Left lung (tissue), 10 donors: ENCODE data around the gene DLAT. TPM values are rescaled to one million over a fixed set of nuclear protein-coding genes. Genes with fewer than 3 reads are reported as not detected.
A peak's percentile ranks its signal among the peaks of the same experiment; 100 is the strongest.

Source experiments
- ATAC-seq: fragments of 200-7000 bp; cut with Tn5 transposase; one replicate; pipeline ENCODE4 v1.9.1; 2020; ENCODE audit warnings: moderate library complexity
- DNase-seq, 4 donors: peaks; one replicate each; pipeline ENCODE4 v3.0.0-alpha.2; 2013 to 2020
- H3K27ac ChIP-seq, 2 donors: fragments of 200-600 bp; sonication (generic) in 1 of 2; one replicate each; pipeline versions ENCODE4 v1.5.0 to v1.8.0; 2020 to 2021
- H3K27me3 ChIP-seq, 2 donors: fragments of 200-600 bp; sonication (generic) in 1 of 2; one replicate each; pipeline versions ENCODE4 v1.5.0 to v1.8.0; 2020 to 2021
- H3K36me3 ChIP-seq, 2 donors: fragments of 200-600 bp; sonication (generic) in 1 of 2; one replicate each; pipeline versions ENCODE4 v1.5.0 to v1.8.0; 2020 to 2021
- H3K4me1 ChIP-seq, 2 donors: fragments of 200-600 bp; one replicate each; pipeline ENCODE4 v1.8.0; 2021
- H3K4me3 ChIP-seq, 2 donors: fragments of 200-600 bp; sonication (generic) in 1 of 2; one replicate each; pipeline versions ENCODE4 v1.5.0 to v1.8.0; 2020 to 2021; ENCODE audit warnings: mild to moderate bottlenecking in 1 of 2
- H3K9me3 ChIP-seq, 2 donors: fragments of 200-600 bp; sonication (generic) in 1 of 2; one replicate each; pipeline versions ENCODE4 v1.5.0 to v1.8.0; 2020 to 2021
- CTCF ChIP-seq, 2 donors: fragments of 200-600 bp; sonication (generic) in 1 of 2; IDR thresholded peaks; one replicate each; pipeline versions ENCODE4 v1.5.0 to v1.8.0; 2021; ENCODE audit warnings: antibody characterized with exemption in 2 of 2
- intact Hi-C, 2 donors: fragments of 100-400 bp; cut with DNase I; formaldehyde crosslinking; loops; one replicate each; pipeline versions ENCODE4 v1.11.2 to v1.14.2; 2022
- polyA plus RNA-seq, 6 donors: library from polyadenylated mRNA; unstranded; fragments of 120-200 nt; gene quantifications; one replicate each; pipeline ENCODE4 v1.2.1, GENCODE V29; 2013; ENCODE audit not compliant: insufficient read length in 6 of 6
- total RNA-seq, 2 donors: library from RNA; stranded (reverse); fragmentation: NEBNext Ultra II Directional; extraction: Animal tissue kit (Norgen Biotek cat#: 25700); gene quantifications; one replicate each; pipeline ENCODE4 v1.2.1, GENCODE V29; 2021
- donor health status: DM: no; HTN: yes; CAD: no.
- donor health status: DM: no; HTN: no; CAD: no.

The DLAT gene
- total and polyA plus RNA-seq, 8 donors, result 29.8 to 40.1 (median 33.8) TPM

- Histone ChIP-seq H3K4me3 (peak overlapping the region; percentile 13 to 14), H3K27me3 (peaks cover 0 to 17% of the 10 kb centered on the region in 2 donors), H3K9me3 (no peaks in the 10 kb centered on the region), H3K4me1 (peaks cover 0 to 20% of the 10 kb centered on the region in 2 donors), H3K36me3 (peaks cover 0 to 5% of the 10 kb centered on the region in 2 donors), H3K27ac (peak overlapping the region; percentile 53 to 72)
- TF ChIP-seq CTCF (IDR thresholded peaks at IDR 0.05), result peak; percentile 33 to 56
- intact Hi-C loops, result no loop called here
- DNase-seq (peak in 3 of 4 donors; percentile 24 to 77 (median 74)), ATAC-seq (peak; percentile 90)
These were observed 43.2 kb upstream of the DLAT start for GRCh38 chr11:111982019-111982464.

DNA sequence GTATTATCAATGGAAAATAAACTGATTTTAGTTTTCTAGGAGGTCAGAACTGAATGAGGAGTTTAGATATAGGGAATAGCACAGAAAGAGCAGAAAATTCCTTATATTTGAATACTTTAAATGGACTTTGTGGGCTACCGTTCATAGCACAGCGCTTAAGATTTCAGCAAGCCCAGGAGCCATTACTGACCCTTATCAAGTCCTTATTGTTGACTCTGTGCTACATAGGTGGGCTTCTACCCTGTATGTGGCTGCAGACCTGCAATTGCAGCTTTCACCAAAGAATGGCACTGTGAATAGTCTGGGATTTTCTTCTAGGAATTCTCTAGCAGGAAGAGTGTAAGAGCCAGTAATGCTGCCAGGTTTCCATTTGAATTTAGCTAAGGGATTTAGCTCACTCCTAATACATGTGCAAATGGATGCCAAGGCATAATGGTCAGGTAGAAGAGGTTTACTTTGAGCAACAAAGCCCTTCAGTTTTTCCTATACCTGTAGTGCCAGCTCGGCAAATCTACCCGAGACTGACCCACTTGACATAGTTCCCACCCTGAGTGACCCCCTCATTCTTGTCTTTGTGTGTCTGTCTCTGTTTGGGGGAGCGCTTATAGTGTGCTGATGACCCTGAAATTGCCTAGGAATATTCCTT lies 42.5 kb upstream of the DLAT start:
- intact Hi-C loops, result no loop called here
- peaks cover 0 to 11% of the 10 kb centered on the region in 2 donors for H3K27me3 ChIP-seq
- no peaks in the 10 kb centered on the region for H3K9me3 ChIP-seq
- peaks cover 0 to 14% of the 10 kb centered on the region in 2 donors for H3K4me1 ChIP-seq
- H3K27ac ChIP-seq, result peak overlapping the region; percentile 53 to 72
- TF ChIP-seq CTCF (IDR thresholded peaks at IDR 0.05), result no peak
- peak overlapping the region; percentile 13 to 14 for H3K4me3 ChIP-seq
- ATAC-seq (peak; percentile 34), DNase-seq (no peak)
- peaks cover 0 to 5% of the 10 kb centered on the region in 2 donors for H3K36me3 ChIP-seq

DNA sequence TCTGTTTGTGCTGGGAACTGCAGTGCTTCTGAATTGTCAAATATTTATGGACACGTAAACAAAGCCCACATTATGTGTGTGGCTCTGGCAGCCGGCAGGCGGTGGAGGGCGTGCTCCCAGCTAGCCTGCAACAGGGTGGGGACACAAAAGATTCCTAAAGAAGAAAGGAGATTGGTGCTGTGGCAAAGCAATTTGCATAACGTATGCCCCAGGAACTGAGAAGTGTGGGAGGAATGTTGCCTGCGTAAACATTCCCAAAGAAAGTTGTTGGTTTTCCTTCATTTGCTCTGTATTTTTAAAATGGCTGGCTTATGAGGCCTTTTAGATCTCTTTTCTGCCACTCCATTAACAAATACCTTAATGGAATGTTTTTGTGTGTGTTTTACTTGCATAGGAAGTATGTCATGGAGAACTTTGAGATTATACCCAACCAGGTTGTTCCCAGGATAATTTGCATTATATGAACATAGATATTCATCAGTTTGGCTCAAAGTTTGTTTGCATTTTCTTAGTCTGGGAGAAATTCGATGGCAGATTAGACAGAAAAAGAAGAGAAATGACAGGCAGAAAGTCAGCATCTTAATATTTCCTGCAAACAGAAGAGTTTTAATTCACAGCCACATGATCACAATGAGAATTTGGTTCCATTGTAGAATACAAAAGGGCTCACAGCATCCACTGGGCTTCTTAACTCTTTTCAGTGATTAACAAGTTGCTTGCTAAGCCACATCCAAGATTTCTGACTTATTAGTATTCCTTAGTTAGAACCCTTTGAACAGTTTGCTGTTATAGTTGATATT lies 41.8 kb upstream of the DLAT start:
- TF ChIP-seq CTCF (IDR thresholded peaks at IDR 0.05), result no peak
- ATAC-seq (peak; percentile 88), DNase-seq (peak in 3 of 4 donors; percentile 54 to 83 (median 56))
- Histone ChIP-seq H3K4me3 (peak overlapping the region; percentile 13 to 14), H3K36me3 (peaks cover 0 to 5% of the 10 kb centered on the region in 2 donors), H3K27me3 (peaks cover 0 to 4% of the 10 kb centered on the region in 2 donors), H3K4me1 (peaks cover 0 to 6% of the 10 kb centered on the region in 2 donors), H3K9me3 (no peaks in the 10 kb centered on the region), H3K27ac (peak overlapping the region; percentile 53 to 72)
- intact Hi-C loops, result no loop called here

DNA sequence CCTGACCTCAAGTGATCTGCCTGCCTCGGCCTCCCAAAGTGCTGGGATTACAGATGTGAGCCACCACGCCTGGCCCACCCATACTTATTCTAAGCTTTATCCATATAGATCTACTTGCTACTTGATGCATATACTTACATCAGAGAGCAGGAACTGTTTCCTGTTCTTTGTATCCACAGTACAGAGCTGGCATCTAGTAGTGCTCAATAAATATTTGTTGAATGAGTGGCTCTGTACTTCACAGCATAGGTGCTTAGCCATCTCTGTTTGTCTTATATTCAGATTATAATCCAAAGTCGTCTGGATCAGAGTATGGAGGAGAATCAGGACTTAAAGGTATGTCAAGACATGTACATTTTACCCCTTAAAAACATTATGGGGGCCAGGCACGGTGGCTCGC lies 38.6 kb upstream of the DLAT start:
- peaks cover 0 to 5% of the 10 kb centered on the region in 2 donors for H3K4me1 ChIP-seq
- no peak overlapping the region for H3K27ac ChIP-seq
- no peaks in the 10 kb centered on the region for H3K27me3 ChIP-seq
- ATAC-seq, result no peak
- no peaks in the 10 kb centered on the region for H3K9me3 ChIP-seq
- no peak overlapping the region for H3K4me3 ChIP-seq
- H3K36me3 ChIP-seq, result peaks cover 0 to 5% of the 10 kb centered on the region in 2 donors
- intact Hi-C loops, result no loop called here
- DNase-seq, result no peak
- no peak for TF ChIP-seq CTCF (IDR thresholded peaks at IDR 0.05)

- TF ChIP-seq CTCF (IDR thresholded peaks at IDR 0.05), result no peak
- Histone ChIP-seq H3K4me3 (no peak overlapping the region), H3K9me3 (no peaks in the 10 kb centered on the region), H3K4me1 (peaks cover 0 to 3% of the 10 kb centered on the region in 2 donors), H3K36me3 (peaks cover 0 to 30% of the 10 kb centered on the region in 2 donors), H3K27me3 (no peaks in the 10 kb centered on the region), H3K27ac (no peak overlapping the region)
- intact Hi-C loops, result no loop called here
- no peak for DNase-seq
- ATAC-seq, result no peak
These were observed 34.8 kb upstream of the DLAT start for GRCh38 chr11:111990381-111990780.
